HepG2 (cell line): ENCODE data around the gene CAD. TPM values are rescaled to one million over a fixed set of nuclear protein-coding genes. Genes with fewer than 3 reads are reported as not detected.

Experiments
- AGO1 ChIP-seq: fragments of 200-400 bp; formaldehyde crosslinking; IDR thresholded peaks from 2 replicates; pipeline ENCODE4 v1.6.1; 2017; ENCODE audit warnings: mild to moderate bottlenecking, low read depth, low read length, moderate library complexity; ENCODE audit not compliant: poor library complexity, severe bottlenecking
- EZH2 ChIP-seq: conservative IDR thresholded peaks from 2 replicates; pipeline ENCODE4 v1.6.1; 2012; ENCODE audit warnings: mild to moderate bottlenecking, low read depth, low read length, moderate library complexity
- NCOA5 ChIP-seq: sonication (generic); formaldehyde crosslinking; IDR thresholded peaks from 2 replicates; pipeline ENCODE4 v1.4.0; 2020; ENCODE audit warnings: missing genetic modification reagents
- NFE2L2 ChIP-seq: fragments of 150-350 bp; IDR thresholded peaks from 2 replicates; pipeline ENCODE4 v1.6.1; 2014; ENCODE audit warnings: low read length
- PAWR ChIP-seq: sonication (generic); formaldehyde crosslinking; IDR thresholded peaks from 2 replicates; pipeline ENCODE4 v1.4.0; 2020; ENCODE audit warnings: missing genetic modification reagents, mild to moderate bottlenecking, borderline replicate concordance
- POGK ChIP-seq: sonication (generic); formaldehyde crosslinking; conservative IDR thresholded peaks from 2 replicates; pipeline ENCODE4 v1.8.0; 2022; ENCODE audit warnings: mild to moderate bottlenecking, moderate library complexity, missing genetic modification reagents
- SMAD3 ChIP-seq: sonication (generic); formaldehyde crosslinking; IDR thresholded peaks from 2 replicates; pipeline ENCODE4 v1.4.0; 2020; ENCODE audit warnings: missing genetic modification reagents
- TBX2 ChIP-seq: sonication (generic); formaldehyde crosslinking; IDR thresholded peaks from 2 replicates; pipeline ENCODE4 v1.5.0; 2020; ENCODE audit warnings: missing genetic modification reagents, mild to moderate bottlenecking, borderline replicate concordance
- ZBTB2 ChIP-seq: sonication (generic); formaldehyde crosslinking; IDR thresholded peaks from 2 replicates; pipeline ENCODE4 v1.8.0; 2022; ENCODE audit warnings: low read depth, missing genetic modification reagents
- ZNF253 ChIP-seq: sonication (generic); formaldehyde crosslinking; IDR thresholded peaks from 2 replicates; pipeline ENCODE4 v1.8.0; 2022; ENCODE audit warnings: mild to moderate bottlenecking, missing genetic modification reagents, borderline replicate concordance
- ZNF292 ChIP-seq: sonication (generic); formaldehyde crosslinking; IDR thresholded peaks from 2 replicates; pipeline ENCODE4 v1.8.1; 2022; ENCODE audit warnings: mild to moderate bottlenecking, low read depth, missing genetic modification reagents, borderline replicate concordance
- ZNF333 ChIP-seq: sonication (generic); formaldehyde crosslinking; IDR thresholded peaks from 2 replicates; pipeline ENCODE4 v1.4.0; 2020; ENCODE audit warnings: mild to moderate bottlenecking, missing genetic modification reagents, borderline replicate concordance
- ZNF547 ChIP-seq: sonication (generic); formaldehyde crosslinking; IDR thresholded peaks from 2 replicates; pipeline ENCODE4 v1.5.1; 2020; ENCODE audit warnings: mild to moderate bottlenecking, missing genetic modification reagents
- ZNF549 ChIP-seq: sonication (generic); formaldehyde crosslinking; IDR thresholded peaks from 2 replicates; pipeline ENCODE4 v1.5.0; 2020; ENCODE audit warnings: missing genetic modification reagents
- ZNF564 ChIP-seq: sonication (generic); formaldehyde crosslinking; IDR thresholded peaks from 2 replicates; pipeline ENCODE4 v1.8.1; 2023; ENCODE audit warnings: mild to moderate bottlenecking, missing genetic modification reagents
- polyA plus RNA-seq, 8 experiments: library from polyadenylated mRNA; depleted of rRNA in 3 of 8; stranded (reverse) in 7 of 8; unstranded in 1 of 8; fragments of >200 nt; fragmentation: Illumina TruSeq in 4 of 8; extraction: Trizol in 4 of 8; gene quantifications; 2 replicates each; pipeline versions ENCODE4 v1.2.1 to v1.2.3, GENCODE V29; 2011 to 2016; ENCODE audit warnings: low read depth in 4 of 8, missing spikeins in 1 of 8, mixed read lengths in 1 of 8; ENCODE audit not compliant: insufficient read depth in 1 of 8
- total RNA-seq, 5 experiments: library from RNA; depleted of rRNA; stranded (reverse); fragments of >200 nt; fragmentation: Illumina TruSeq; extraction: Trizol; gene quantifications; 2 replicates each; pipeline ENCODE4 v1.2.3, GENCODE V29; 2016; ENCODE audit warnings: low read depth in 1 of 5
- TF ChIP-seq, protein P1 (sequence below), 2 experiments: sonication (generic) in 1 of 2; formaldehyde crosslinking in 1 of 2; IDR thresholded peaks; 2 replicates each; pipeline versions ENCODE4 v1.4.0 to v1.6.1; 2018 to 2020; ENCODE audit warnings: missing genetic modification reagents in 2 of 2, borderline replicate concordance in 1 of 2, low read depth in 1 of 2, mild to moderate bottlenecking in 1 of 2, missing biosample characterization in 1 of 2
- TF ChIP-seq, protein P2 (sequence below): fragments of 450-650 bp; IDR thresholded peaks from 2 replicates; pipeline ENCODE4 v1.6.1; 2016
- TF ChIP-seq, protein P3 (sequence below): sonication (generic); formaldehyde crosslinking; conservative IDR thresholded peaks from 2 replicates; pipeline ENCODE4 v1.4.0; 2020; ENCODE audit warnings: missing genetic modification reagents
- TF ChIP-seq, protein P4 (sequence below): sonication (generic); formaldehyde crosslinking; IDR thresholded peaks from 2 replicates; pipeline ENCODE4 v1.8.0; 2022; ENCODE audit warnings: mild to moderate bottlenecking, missing genetic modification reagents, moderate library complexity

The CAD gene
- total and polyA plus RNA-seq, 2 of the 13 experiments (the other 11 are each of a cell fraction or from before 2014, with no cell fraction given) = 21.7 to 37.0 TPM

GRCh38 chr2:27291865-27292264 lies 74.7 kb downstream of the CAD start (continued):
- TF ChIP-seq ZBTB2 (no peak), ZNF547 (CRISPR knock-in tag) (no peak), POGK (CRISPR knock-in tag) (no peak), TBX2 (CRISPR knock-in tag) (peak; percentile 49; the same call in 1 of the 2 replicates), ZNF253 (CRISPR knock-in tag) (no peak), AGO1 (no peak), ZNF549 (CRISPR knock-in tag) (no peak), NCOA5 (CRISPR knock-in tag) (no peak), SMAD3 (CRISPR knock-in tag) (no peak), ZNF292 (no peak), PAWR (CRISPR knock-in tag) (0 out of 2 replicates have a peak, but pooled peaks have one; percentile 29), ZNF564 (CRISPR knock-in tag) (no peak), EZH2 (no peak), NFE2L2 (no peak), ZNF333 (CRISPR knock-in tag) (no peak)
- TF ChIP-seq, protein P1, sequence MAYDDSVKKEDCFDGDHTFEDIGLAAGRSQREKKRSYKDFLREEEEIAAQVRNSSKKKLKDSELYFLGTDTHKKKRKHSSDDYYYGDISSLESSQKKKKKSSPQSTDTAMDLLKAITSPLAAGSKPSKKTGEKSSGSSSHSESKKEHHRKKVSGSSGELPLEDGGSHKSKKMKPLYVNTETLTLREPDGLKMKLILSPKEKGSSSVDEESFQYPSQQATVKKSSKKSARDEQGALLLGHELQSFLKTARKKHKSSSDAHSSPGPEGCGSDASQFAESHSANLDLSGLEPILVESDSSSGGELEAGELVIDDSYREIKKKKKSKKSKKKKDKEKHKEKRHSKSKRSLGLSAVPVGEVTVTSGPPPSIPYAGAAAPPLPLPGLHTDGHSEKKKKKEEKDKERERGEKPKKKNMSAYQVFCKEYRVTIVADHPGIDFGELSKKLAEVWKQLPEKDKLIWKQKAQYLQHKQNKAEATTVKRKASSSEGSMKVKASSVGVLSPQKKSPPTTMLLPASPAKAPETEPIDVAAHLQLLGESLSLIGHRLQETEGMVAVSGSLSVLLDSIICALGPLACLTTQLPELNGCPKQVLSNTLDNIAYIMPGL (CRISPR knock-in tag; IDR thresholded peaks at IDR 0.05; ENCODE audit: borderline replicate concordance in 1 of 2, low read depth in 1 of 2) = 0 out of 4 replicates have a peak, but pooled peaks of 1 of the 2 experiments have one; percentile 49
- TF ChIP-seq, protein P2, sequence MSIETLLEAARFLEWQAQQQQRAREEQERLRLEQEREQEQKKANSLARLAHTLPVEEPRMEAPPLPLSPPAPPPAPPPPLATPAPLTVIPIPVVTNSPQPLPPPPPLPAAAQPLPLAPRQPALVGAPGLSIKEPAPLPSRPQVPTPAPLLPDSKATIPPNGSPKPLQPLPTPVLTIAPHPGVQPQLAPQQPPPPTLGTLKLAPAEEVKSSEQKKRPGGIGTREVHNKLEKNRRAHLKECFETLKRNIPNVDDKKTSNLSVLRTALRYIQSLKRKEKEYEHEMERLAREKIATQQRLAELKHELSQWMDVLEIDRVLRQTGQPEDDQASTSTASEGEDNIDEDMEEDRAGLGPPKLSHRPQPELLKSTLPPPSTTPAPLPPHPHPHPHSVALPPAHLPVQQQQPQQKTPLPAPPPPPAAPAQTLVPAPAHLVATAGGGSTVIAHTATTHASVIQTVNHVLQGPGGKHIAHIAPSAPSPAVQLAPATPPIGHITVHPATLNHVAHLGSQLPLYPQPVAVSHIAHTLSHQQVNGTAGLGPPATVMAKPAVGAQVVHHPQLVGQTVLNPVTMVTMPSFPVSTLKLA = no peak
- TF ChIP-seq, protein P3, sequence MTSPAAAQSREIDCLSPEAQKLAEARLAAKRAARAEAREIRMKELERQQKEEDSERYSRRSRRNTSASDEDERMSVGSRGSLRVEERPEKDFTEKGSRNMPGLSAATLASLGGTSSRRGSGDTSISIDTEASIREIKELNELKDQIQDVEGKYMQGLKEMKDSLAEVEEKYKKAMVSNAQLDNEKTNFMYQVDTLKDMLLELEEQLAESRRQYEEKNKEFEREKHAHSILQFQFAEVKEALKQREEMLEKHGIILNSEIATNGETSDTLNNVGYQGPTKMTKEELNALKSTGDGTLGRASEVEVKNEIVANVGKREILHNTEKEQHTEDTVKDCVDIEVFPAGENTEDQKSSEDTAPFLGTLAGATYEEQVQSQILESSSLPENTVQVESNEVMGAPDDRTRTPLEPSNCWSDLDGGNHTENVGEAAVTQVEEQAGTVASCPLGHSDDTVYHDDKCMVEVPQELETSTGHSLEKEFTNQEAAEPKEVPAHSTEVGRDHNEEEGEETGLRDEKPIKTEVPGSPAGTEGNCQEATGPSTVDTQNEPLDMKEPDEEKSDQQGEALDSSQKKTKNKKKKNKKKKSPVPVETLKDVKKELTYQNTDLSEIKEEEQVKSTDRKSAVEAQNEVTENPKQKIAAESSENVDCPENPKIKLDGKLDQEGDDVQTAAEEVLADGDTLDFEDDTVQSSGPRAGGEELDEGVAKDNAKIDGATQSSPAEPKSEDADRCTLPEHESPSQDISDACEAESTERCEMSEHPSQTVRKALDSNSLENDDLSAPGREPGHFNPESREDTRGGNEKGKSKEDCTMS = no peak
- TF ChIP-seq, protein P4, sequence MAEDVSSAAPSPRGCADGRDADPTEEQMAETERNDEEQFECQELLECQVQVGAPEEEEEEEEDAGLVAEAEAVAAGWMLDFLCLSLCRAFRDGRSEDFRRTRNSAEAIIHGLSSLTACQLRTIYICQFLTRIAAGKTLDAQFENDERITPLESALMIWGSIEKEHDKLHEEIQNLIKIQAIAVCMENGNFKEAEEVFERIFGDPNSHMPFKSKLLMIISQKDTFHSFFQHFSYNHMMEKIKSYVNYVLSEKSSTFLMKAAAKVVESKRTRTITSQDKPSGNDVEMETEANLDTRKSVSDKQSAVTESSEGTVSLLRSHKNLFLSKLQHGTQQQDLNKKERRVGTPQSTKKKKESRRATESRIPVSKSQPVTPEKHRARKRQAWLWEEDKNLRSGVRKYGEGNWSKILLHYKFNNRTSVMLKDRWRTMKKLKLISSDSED (CRISPR knock-in tag) = no peak
